K562 treated with DMSO at 1 percent for 4 hours (cell line): ENCODE results near the gene PGK1. TPM values are rescaled to one million over a fixed set of nuclear protein-coding genes. Genes with fewer than 3 reads are reported as not detected.

Source experiments
- total RNA-seq: library from RNA; unstranded; fragments of 300-600 nt; gene quantifications from 2 replicates; pipeline ENCODE4 v1.2.3, GENCODE V29; 2022; ENCODE audit not compliant: insufficient read depth

Gene PGK1
- total RNA-seq, result 130 and 137 TPM in 2 replicates

GRCh38 chrX:78103623-78104446 lies at the start of gene PGK1:
Gene PGK1 (plus strand): TSS chrX:78104248. CDS start chrX:78104341, 93 bp downstream.

GRCh38 chrX:78139160-78140123 lies 35.4 kb downstream of the PGK1 start, which contains the start of gene TAF9B:
Gene TAF9B (minus strand): TSS chrX:78139650. CDS start chrX:78139611, 39 bp downstream.

Other genes starting within 250 kb of the PGK1 start
- 15.8 and 19.3 TPM in 2 replicates for gene MAGT1, start 208.8 kb upstream of the PGK1 start, total RNA-seq
- gene COX7B, start 204.8 kb upstream of the PGK1 start, total RNA-seq, result 514 and 686 TPM in 2 replicates
- 3.1 and 4.1 TPM in 2 replicates for gene ATP7A, start 193.6 kb upstream of the PGK1 start, total RNA-seq
- gene PGAM4, start 134.6 kb upstream of the PGK1 start, total RNA-seq, result not detected in 2 replicates
- gene TAF9B, start 35.4 kb downstream of the PGK1 start, total RNA-seq, result 7.9 and 8.6 TPM in 2 replicates
- not detected in 2 replicates for gene CYSLTR1, start 223.4 kb downstream of the PGK1 start, total RNA-seq